Retinal pigment epithelial cell (primary cell): ENCODE measurements around the gene TIMP4.

Experiments used
- DNase-seq: peaks from one replicate; pipeline ENCODE4 v3.0.0-alpha.2; 2010; ENCODE audit warnings: low read depth
- H3K4me3 ChIP-seq: 2 replicates; pipeline ENCODE4 v1.5.1; 2011; ENCODE audit warnings: mild to moderate bottlenecking, low read length, control low read depth, moderate library complexity
- CTCF ChIP-seq: conservative IDR thresholded peaks from 2 replicates; pipeline ENCODE4 v1.5.1; 2011; ENCODE audit warnings: low read depth, low read length, control low read depth, inconsistent platforms

Gene TIMP4

GRCh38 chr3:12158387-12159226 is at the start of gene TIMP4:
TIMP4 (minus strand) TSS chr3:12158912; CDS start chr3:12158840, 72 bp downstream.
- DNase-seq, result no peak
- peak within 1 kb of the TSS; percentile 41 for H3K4me3 ChIP-seq

GRCh38 chr3:12205171-12205570 is 46.5 kb upstream of the TIMP4 start:
- no peak for TF ChIP-seq CTCF
- no peak for DNase-seq
- no peak overlapping the region for H3K4me3 ChIP-seq

More at GRCh38 chr3:12158387-12159226, at the start of gene TIMP4:
- no peak for TF ChIP-seq CTCF

GRCh38 chr3:12201813-12202212 is 43.1 kb upstream of the TIMP4 start:
- no peak for TF ChIP-seq CTCF
- no peak overlapping the region for H3K4me3 ChIP-seq
- no peak for DNase-seq

- no peak for DNase-seq
- TF ChIP-seq CTCF, result no peak
These were observed 39.6 kb upstream of the TIMP4 start for GRCh38 chr3:12198301-12198700.

GRCh38 chr3:12197475-12197874 is 38.8 kb upstream of the TIMP4 start:
- no peak for DNase-seq
- TF ChIP-seq CTCF, result no peak
- no peak overlapping the region for H3K4me3 ChIP-seq

More at GRCh38 chr3:12198301-12198700, 39.6 kb upstream of the TIMP4 start:
- no peak overlapping the region for H3K4me3 ChIP-seq

- H3K4me3 ChIP-seq, result no peak overlapping the region
- TF ChIP-seq CTCF, result no peak
- no peak for DNase-seq
These were observed 38.0 kb upstream of the TIMP4 start for GRCh38 chr3:12196684-12197083.

- TF ChIP-seq CTCF, result no peak
These were observed 36.5 kb upstream of the TIMP4 start for GRCh38 chr3:12195231-12195630.

More at GRCh38 chr3:12195231-12195630, 36.5 kb upstream of the TIMP4 start:
- DNase-seq, result no peak
- no peak overlapping the region for H3K4me3 ChIP-seq
